Liver (tissue), 9 donors: Measurements from ENCODE around the gene BAIAP2. TPM values are rescaled to one million over a fixed set of nuclear protein-coding genes. Genes with fewer than 3 reads are reported as not detected.

Experiments
- DNase-seq: peaks from one replicate; pipeline ENCODE4 v3.0.0-alpha.2; 2017; ENCODE audit warnings: low spot score
- H3K27ac ChIP-seq, 2 donors: one replicate each; pipeline ENCODE4 v1.7.0; 2013; ENCODE audit warnings: inconsistent platforms in 2 of 2, low read length in 2 of 2, control low read depth in 1 of 2, low read depth in 1 of 2, mild to moderate bottlenecking in 1 of 2
- H3K27me3 ChIP-seq, 4 donors: one replicate each; pipeline versions ENCODE4 v1.6.1 to v1.7.0; 2013; ENCODE audit warnings: low read length in 3 of 4, inconsistent platforms in 1 of 4, mild to moderate bottlenecking in 1 of 4, moderate library complexity in 1 of 4; ENCODE audit not compliant: control insufficient read depth in 4 of 4, insufficient read depth in 4 of 4
- H3K36me3 ChIP-seq, 4 donors: one replicate each; pipeline versions ENCODE4 v1.6.1 to v1.7.0; 2013; ENCODE audit warnings: low read length in 3 of 4, mild to moderate bottlenecking in 3 of 4, low read depth in 1 of 4, moderate library complexity in 1 of 4; ENCODE audit not compliant: control insufficient read depth in 4 of 4, insufficient read depth in 3 of 4
- H3K4me1 ChIP-seq, 4 donors: one replicate each; pipeline versions ENCODE4 v1.6.1 to v1.7.0; 2013; ENCODE audit warnings: low read length in 3 of 4, mild to moderate bottlenecking in 3 of 4, moderate library complexity in 1 of 4; ENCODE audit not compliant: control insufficient read depth in 4 of 4, insufficient read depth in 4 of 4
- H3K4me3 ChIP-seq, 3 donors: one replicate each; pipeline versions ENCODE4 v1.6.1 to v1.7.0; 2013; ENCODE audit warnings: low read length in 3 of 3, control low read depth in 1 of 3, low read depth in 1 of 3, mild to moderate bottlenecking in 1 of 3
- H3K9ac ChIP-seq, 2 donors: one replicate each; pipeline ENCODE4 v1.7.0; 2013; ENCODE audit warnings: low read length in 2 of 2, mild to moderate bottlenecking in 2 of 2, moderate library complexity in 2 of 2, control low read depth in 1 of 2, low read depth in 1 of 2
- H3K9me3 ChIP-seq, 4 donors: one replicate each; pipeline versions ENCODE4 v1.6.1 to v1.7.0; 2013; ENCODE audit warnings: low read length in 3 of 4; ENCODE audit not compliant: control insufficient read depth in 4 of 4
- ATF3 ChIP-seq: IDR thresholded peaks from 2 replicates; pipeline ENCODE4 v1.6.1; 2016; ENCODE audit warnings: antibody characterized with exemption
- CTCF ChIP-seq: fragments of 150-350 bp; IDR thresholded peaks from 2 replicates; pipeline ENCODE4 v1.5.1; 2017; ENCODE audit warnings: improper control_type of control experiment, low read depth, low read length; ENCODE audit not compliant: missing input control
- EGR1 ChIP-seq, 2 donors: IDR thresholded peaks; 2 replicates each; pipeline ENCODE4 v1.6.1; 2016 to 2018; ENCODE audit warnings: antibody characterized with exemption in 2 of 2, low read depth in 2 of 2
- FOXA1 ChIP-seq: IDR thresholded peaks from 2 replicates; pipeline ENCODE4 v1.6.1; 2016; ENCODE audit warnings: antibody characterized with exemption
- FOXA2 ChIP-seq: IDR thresholded peaks from 2 replicates; pipeline ENCODE4 v1.6.1; 2016; ENCODE audit warnings: antibody characterized with exemption
- GABPA ChIP-seq, 2 donors: IDR thresholded peaks in 1 of 2; conservative IDR thresholded peaks in 1 of 2; 2 replicates each; pipeline ENCODE4 v1.6.1; 2016; ENCODE audit warnings: antibody characterized with exemption in 2 of 2, mild to moderate bottlenecking in 1 of 2, moderate library complexity in 1 of 2
- HNF4G ChIP-seq: IDR thresholded peaks from 2 replicates; pipeline ENCODE4 v1.6.1; 2016; ENCODE audit warnings: antibody characterized with exemption
- JUND ChIP-seq, 2 donors: IDR thresholded peaks; 2 replicates each; pipeline ENCODE4 v1.6.1; 2016; ENCODE audit warnings: antibody characterized with exemption in 2 of 2
- MAX ChIP-seq: IDR thresholded peaks from 2 replicates; pipeline ENCODE4 v1.6.1; 2016; ENCODE audit warnings: antibody characterized with exemption
- NR2F2 ChIP-seq: IDR thresholded peaks from 2 replicates; pipeline ENCODE4 v1.6.1; 2016; ENCODE audit warnings: antibody characterized with exemption
- RAD21 ChIP-seq, 2 donors: IDR thresholded peaks; 2 replicates each; pipeline ENCODE4 v1.6.1; 2016; ENCODE audit warnings: antibody characterized with exemption in 2 of 2, mild to moderate bottlenecking in 2 of 2
- REST ChIP-seq: IDR thresholded peaks from 2 replicates; pipeline ENCODE4 v1.6.1; 2016; ENCODE audit warnings: antibody characterized with exemption, mild to moderate bottlenecking
- RXRA ChIP-seq, 2 donors: IDR thresholded peaks; 2 replicates each; pipeline ENCODE4 v1.6.1; 2017 to 2018; ENCODE audit warnings: antibody characterized with exemption in 2 of 2, mild to moderate bottlenecking in 1 of 2
- SP1 ChIP-seq: IDR thresholded peaks from 2 replicates; pipeline ENCODE4 v1.6.1; 2018; ENCODE audit warnings: antibody characterized with exemption, mild to moderate bottlenecking
- TAF1 ChIP-seq: conservative IDR thresholded peaks from 2 replicates; pipeline ENCODE4 v1.6.1; 2016; ENCODE audit warnings: antibody characterized with exemption, mild to moderate bottlenecking
- YY1 ChIP-seq: IDR thresholded peaks from 2 replicates; pipeline ENCODE4 v1.6.1; 2016; ENCODE audit warnings: antibody characterized with exemption, mild to moderate bottlenecking
- ZBTB33 ChIP-seq: IDR thresholded peaks from 2 replicates; pipeline ENCODE4 v1.6.1; 2016; ENCODE audit warnings: antibody characterized with exemption
- WGBS: extraction: QIAGEN DNeasy Blood & Tissue Kit; methylation state at CpG from one replicate; pipeline ENCODE4 v1.1.7; 2013; 5-methylcytosine and 5-hydroxymethylcytosine counted together
- polyA plus RNA-seq, 2 donors: library from polyadenylated mRNA; stranded (reverse) in 1 of 2; unstranded in 1 of 2; fragments of 200-250 nt in 1 of 2; fragments of >200 nt in 1 of 2; fragmentation: Nextera tagmentation in 1 of 2; extraction: Ambion mirVana in 1 of 2; gene quantifications; one replicate each; pipeline versions ENCODE4 v1.2.1 to v1.2.3, GENCODE V29; 2013 to 2015
- total RNA-seq, 2 donors: library from RNA; depleted of rRNA; stranded (reverse); fragments of >200 nt; gene quantifications; one replicate each; pipeline ENCODE4 v1.2.3, GENCODE V29; 2014
- donor health status: healthy.
- donor health status: healthy.
- donor health status: healthy.
- donor health status: healthy.
- donor health status: healthy.

BAIAP2 gene
- total and polyA plus RNA-seq, 4 donors, result 8.1 to 61.3 (median 44.9) TPM

GRCh38 chr17:81012574-81013447, 22.1 kb upstream of the BAIAP2 start:
- H3K4me1 ChIP-seq, result peaks cover 0 to 6% (median 4%) of the 10 kb centered on the region in 4 donors
- no peak for TF ChIP-seq RXRA (IDR thresholded peaks at IDR 0.05)
- no peak for TF ChIP-seq YY1
- no peak for TF ChIP-seq GABPA (IDR thresholded peaks at IDR 0.05 in 1 of 2, conservative IDR thresholded peaks at IDR 0.05 in 1 of 2)
- TF ChIP-seq SP1, result no peak
- TF ChIP-seq HNF4G, result no peak
- no peak for TF ChIP-seq FOXA2
- TF ChIP-seq MAX, result no peak
- TF ChIP-seq TAF1, result no peak
- no peak for TF ChIP-seq CTCF
- no peak for TF ChIP-seq ZBTB33
- no peak for TF ChIP-seq NR2F2
- TF ChIP-seq JUND (IDR thresholded peaks at IDR 0.05), result no peak
- no peak for TF ChIP-seq ATF3
- no peak for TF ChIP-seq FOXA1
- TF ChIP-seq EGR1 (IDR thresholded peaks at IDR 0.05; ENCODE audit: low read depth in 2 of 2), result no peak
- no peak for TF ChIP-seq REST
- no peak for TF ChIP-seq RAD21 (IDR thresholded peaks at IDR 0.05)
- no peak overlapping the region for H3K27ac ChIP-seq
- H3K4me3 ChIP-seq, result no peak overlapping the region
- WGBS, result 87% methylated on average over 13 of the region's 13 CpGs
- DNase-seq, result no peak
- H3K36me3 ChIP-seq, result no peaks in the 10 kb centered on the region
- no peaks in the 10 kb centered on the region for H3K27me3 ChIP-seq
- no peaks in the 10 kb centered on the region for H3K9me3 ChIP-seq
- H3K9ac ChIP-seq, result no peak overlapping the region
